GM18499 (cell line): ENCODE measurements around the gene EGFLAM.

ENCODE experiments used
- ATAC-seq: cut with Tn5 transposase; IDR thresholded peaks from one replicate; pipeline ENCODE4 v1.9.1; 2021; ENCODE audit warnings: moderate number of reproducible peaks; ENCODE audit not compliant: insufficient read depth, unreplicated experiment

Gene EGFLAM

DNA sequence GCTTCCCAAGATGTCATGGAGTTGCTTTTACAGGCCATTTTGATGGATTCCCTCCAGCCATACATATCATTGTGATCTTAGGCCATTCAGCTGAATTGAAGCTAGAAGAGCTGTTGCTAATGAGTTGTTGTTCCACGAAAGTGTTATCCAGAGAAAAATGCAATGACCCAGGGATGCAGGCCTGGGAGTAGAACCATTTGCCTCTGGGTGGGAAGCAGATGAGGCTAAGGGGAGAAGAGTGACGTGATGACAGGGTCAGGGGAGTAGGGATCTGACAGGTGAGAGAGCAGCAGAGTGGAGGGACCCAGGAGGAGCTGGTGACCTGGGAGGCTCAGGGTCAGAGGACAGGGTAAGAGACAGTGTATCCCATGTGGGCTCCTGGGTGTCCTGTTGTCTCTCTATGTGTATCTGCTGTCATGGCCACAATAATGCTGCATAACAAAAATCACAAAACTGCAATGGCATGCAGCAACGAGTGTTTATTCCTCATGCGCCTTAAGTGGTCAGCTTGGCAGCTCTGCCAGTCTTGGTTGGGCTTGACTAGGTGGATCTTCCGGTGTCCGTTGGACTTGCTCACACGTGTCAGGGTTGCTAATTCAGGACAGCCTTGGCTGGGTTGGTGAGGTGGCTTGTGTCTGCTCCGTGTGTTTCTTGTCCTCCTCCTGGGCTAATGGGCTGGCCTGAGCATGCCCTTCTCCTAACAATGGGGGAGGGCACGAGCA is 207.5 kb downstream of the EGFLAM start:
- no peak for ATAC-seq

DNA sequence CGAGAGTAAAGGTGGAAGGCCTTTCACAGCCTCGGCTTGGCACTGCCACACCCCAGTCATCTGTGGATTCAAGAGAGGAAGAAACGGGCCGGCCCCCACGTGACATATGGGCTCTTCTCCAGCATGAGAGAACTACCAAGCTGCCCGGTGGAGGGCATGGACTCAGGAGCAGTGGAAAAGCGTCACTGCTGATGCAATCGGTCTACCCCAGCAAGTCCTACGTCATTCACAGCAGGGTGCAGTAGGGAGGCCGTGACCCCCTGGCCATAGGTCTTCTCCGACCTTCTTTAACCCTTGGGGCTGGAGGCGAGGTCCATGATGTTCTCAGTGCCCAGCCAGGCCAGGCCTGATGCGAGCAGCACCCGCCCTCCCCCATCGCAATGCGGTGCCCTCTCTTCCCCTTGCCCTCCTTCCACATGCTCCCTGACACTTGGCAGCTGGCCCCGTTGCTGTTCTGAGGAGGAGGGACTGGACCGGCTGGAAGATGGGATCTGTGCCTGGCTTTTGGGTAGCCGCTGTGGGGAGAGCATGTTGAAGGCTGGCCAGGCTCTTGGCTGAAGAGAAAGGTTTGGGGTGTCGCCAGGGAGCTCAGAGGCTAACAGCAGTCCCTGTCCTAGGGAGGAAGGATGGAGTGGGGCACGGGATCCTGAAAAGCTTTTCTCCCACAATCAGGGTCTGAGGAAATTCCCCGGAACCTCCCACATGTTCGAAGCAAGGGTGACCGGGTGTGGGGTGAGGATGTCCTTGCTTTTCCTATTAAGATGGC is 208.2 kb downstream of the EGFLAM start:
- no peak for ATAC-seq

DNA sequence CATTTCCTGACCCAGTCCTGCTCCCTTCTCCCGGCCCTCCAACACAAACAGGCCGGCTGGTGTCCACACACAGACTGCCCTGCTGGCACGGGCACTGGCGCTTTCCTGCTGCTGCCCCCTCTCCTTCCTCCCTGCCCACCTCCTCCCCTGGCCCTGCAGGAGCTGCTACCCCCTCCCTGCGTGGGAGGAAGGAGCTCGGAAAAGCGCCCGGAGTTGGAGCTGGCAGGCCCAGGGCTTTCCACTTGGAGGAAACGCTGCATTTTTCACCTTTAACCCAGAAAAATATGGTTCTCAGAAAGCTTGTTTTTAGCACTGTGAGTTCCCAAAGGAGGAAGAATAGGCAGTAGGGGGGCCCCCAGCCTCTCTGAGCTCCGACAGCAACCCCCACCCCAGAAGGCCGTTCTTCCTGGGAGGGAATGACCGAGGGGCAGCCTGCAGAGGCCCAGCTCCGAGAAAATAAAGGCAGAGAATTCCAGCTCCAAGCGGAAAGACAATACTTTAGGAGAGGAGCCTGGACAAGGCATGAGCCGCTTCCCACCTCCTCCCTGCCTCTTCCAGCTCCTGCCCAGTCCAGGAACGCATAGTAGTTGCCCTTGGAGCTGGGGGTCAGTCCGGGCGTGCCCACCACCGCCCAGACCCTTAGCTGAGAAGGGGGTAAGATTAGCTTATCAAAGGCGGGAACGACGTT is 209.1 kb downstream of the EGFLAM start:
- ATAC-seq = no peak

DNA sequence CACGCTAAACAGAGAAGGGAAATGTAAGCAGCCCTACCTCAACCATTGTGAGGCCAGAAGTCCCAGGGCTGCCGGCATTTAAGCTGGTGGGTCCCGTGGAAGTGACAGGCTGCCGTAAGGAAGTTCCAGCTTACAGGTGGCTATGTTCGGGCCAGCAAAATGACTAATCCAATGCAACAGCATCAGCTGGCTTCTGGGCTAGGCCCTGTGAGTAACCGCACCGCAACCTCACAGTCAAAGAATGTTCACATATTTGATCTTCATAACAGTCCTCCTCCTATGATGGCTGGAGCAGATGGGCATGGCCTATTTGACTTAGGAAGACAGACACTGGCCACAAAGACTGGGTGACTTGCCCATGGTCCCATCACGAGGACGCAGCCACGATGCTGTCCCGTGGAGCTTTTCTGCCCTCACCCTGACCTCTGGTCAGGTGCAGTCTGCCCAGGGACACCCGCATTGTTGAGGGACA is 209.9 kb downstream of the EGFLAM start:
- no peak for ATAC-seq

DNA sequence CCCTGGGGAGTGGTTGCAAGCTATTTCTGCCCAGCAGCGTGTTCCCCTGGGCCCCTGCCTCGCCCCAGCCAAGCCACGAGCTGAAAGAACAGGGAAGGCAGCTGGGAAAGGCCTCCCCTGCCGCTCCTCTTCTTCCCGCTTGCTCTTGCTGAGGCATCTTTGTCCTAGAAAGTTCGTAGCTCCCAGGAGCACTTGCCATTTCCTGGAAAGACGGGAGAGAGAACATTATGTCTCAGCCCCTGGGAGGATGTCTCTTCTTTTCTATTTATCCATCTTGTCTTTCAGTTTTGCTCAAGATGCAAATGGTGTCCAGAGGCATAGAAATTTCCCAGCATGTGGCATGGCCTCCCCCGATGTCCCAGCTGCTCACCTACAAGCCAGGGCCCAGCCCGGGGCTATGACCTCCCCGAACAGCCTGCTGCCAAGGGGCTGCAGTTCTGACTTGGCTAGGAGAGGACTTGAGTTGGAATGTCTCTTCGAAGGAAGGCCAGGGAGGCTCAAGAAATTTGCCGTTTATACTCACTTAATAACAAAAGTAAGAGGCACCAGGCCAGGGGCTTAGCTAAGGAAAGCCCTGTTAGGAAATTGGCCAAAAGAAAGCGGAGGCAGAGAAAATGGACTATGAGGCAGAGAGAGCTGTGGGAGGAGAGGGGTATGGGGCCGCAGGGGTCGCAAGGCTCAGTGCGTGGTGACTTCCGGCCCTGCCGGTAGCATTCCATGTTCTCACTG is 210.8 kb downstream of the EGFLAM start:
- ATAC-seq = no peak

DNA sequence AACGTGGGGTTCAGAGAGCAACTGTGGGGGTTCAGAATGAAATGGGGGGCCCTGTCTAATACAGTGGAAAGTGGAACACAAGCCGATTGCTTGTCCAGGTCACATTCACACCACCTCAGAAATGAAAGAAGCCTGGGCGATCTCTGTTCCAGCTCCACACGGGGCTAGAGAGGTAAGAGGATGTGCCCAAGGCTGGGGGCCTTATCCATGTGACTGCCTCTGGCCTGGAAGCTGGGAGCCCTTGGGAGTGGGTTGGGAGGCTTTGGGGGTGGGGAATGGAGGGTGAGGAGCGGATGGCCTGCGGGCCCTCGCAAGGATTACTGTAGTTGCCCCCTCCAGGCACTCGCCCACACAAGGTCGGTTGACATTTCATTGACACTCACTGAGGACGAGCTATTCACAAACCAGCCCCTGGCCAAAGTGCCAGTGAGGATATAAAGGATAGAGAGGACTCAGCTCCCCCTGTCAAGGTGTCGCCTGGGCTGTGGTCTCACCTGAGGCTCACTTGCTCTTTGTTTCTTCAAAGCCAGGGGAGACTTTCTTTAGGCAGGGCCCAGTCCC is 211.4 kb downstream of the EGFLAM start:
- ATAC-seq = no peak

DNA sequence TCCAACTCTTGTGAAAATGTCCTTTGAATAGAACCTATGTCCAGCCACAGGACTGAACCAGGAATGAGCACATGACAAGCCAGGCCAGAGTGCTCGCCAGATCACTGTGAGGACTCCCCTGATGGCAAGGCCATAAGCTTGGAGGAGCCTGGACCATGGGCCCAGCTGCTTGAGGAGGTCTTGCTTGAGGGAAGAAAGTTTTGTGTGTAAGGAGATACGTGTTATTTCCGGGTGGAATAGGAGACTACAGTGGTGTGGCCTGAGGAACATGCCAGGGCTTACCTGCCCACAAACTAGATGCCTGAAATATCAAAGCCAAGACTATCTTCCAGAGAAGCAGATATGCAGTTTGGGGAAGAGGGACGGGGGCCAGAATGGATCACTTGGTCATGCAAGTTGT is 213.3 kb downstream of the EGFLAM start:
- ATAC-seq = no peak

DNA sequence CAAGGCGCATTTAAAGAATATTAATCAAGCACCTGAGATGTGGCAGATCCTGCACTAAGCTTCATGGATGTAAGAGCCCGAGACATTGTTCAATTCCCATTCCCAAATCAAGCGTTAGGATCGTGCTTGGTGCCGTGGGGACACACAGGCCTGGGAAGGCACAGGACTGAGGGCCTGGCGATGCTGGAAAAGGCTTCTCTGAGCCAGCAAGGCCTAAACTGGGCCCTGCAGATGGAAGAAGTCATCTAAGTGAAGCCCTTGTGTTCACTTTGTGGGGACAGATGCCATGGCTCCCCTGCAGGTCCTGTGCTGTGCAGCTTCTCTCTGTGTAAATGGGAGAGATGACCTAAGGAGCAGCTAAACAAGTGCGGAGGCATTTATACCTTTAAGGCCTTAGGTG is 214.2 kb downstream of the EGFLAM start:
- no peak for ATAC-seq

DNA sequence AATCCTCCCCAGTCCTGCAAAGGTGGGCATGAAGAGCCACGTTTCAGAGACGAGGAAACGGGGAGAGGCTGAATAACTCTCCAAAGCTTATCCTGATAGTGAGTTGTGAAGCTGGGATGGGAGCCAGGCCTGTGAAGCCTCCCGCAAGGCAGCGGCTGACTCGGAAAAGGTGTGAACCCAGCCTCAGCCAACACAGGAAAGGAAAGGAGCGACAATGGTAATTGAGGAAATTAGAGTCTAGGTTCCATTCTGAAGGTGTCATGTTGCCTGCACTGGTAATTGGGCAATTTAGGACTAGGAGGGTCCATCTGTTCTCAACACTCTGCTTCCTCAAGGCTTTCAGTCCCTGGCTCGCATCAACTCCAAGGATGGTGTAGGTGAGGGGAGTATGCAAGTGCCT is 214.6 kb downstream of the EGFLAM start:
- ATAC-seq = no peak

DNA sequence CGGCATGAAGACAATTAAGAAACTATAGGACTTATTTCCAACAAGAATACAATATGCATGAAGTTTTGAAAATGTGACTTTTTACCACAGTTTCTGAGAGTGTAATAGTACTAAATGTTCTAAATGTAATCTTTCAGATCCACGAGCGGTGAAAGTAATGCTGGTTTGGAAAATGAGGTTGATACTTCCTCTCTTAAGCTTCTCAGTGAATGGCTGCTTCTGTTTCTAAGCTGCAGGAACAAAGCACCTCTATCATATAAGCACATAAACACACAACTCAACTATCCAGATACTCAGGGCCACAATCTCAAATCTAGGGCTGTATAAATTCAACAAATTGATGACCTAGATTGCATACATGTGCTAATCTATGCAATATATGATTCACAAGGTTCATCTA is 219.8 kb downstream of the EGFLAM start:
- ATAC-seq = no peak

DNA sequence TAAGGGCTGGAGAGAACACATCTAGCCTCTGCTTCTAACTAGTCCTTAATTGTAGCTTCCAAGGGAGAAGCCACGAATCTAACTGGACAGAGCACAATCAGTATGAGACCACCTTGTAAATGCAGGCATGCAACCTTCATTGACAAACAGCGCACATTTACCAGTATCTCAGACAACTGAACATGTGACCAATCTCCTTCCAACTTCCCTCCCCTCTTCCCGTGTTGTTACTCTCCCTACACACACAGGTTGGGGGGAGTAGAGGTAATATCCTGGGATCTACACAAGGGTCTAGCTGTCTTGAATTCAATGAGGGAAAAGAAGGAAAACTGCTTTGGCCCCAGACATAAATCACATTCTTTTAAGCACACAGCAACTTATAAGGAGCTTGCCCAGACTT is 220.5 kb downstream of the EGFLAM start:
- ATAC-seq = no peak

DNA sequence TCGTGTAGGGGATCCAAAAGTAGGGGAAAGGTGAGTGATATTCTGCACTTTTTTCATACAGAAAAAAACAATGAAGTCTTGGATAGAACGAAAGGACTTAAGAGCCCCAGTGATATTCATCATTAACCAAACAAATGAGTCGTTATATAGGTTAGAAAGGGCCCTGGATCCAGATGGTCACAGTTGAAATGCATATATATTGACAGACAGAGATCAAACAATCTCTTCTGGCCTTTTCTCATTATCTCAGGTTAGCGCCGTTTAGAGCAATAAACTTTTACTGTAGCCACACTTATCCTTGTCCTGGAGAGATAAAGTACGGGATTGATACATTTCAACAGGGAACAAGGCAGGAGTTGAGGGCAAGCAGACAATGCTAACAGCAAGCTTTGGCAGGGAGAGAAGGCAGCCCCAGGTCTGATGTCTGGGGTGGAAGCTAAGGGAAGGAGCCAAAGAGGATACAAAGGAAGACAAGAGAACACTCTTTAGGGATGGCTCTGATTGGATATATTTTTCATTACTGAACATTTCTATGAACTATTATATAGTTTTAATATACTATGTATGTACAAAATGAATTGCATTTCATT is 221.1 kb downstream of the EGFLAM start:
- ATAC-seq = no peak

DNA sequence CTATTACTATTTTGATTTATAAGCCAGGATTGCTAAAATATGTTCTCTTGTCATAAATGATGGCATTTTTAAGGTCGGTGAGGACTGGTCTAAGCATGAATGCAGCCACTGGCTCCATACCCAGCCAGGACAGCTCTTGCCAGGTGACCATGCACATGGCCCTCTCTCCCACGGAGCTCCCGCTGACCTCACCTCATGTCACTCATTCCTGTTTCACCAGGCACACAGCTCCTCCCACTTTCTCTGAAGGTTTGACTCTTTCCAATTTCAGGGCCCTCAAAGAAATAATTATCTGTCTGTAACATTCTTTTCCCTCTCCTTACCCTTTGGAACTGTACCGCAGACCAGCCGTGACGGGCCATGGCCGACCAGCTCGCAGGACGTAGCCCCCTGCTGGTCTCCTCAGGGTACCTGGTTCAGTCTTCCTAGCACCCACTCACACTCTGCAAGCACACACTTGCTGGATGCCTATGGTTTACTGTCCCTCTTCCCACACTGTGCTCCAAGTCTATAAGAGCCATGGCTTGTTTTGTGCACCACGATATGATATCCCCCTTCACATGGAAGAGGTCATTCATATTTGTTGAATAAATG is 225.5 kb downstream of the EGFLAM start:
- no peak for ATAC-seq

DNA sequence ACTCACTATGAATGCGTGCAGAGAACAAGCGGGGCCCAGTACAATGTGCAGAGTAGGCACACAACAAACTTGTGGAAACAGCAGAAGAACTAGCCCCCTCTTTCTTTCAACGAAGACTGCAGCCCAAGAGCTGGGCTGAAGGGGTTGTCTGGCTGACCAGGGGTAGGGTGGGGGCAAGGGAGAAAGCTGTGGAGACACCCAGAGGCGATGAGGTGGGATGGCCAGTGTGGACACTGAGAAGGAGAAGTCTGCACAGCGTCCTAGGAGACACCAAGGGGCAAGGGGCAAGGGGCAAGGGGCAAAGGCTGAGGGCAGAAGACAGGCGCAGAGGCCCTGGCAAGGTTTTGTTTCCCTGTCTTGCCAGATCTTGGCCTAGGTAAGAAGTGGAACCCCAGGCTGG is 235.8 kb downstream of the EGFLAM start:
- no peak for ATAC-seq

DNA sequence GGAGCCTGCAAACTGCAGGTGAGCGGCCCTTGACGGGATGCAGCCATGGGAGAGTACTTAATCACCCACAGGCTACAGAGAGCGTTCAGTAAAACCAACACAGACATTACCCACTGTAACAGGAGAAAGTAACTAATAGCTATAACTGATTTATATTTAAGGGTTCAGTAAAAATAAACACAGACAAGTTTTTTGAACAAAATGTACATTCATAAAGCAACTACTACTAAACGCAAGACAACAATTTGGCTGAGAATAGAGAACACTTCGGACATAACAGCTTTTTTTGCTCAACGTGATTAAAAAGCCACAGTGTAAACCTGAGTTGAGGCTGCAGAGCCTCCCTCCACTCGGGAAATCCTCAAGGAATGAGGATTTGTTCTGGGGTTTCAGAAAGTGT is 236.4 kb downstream of the EGFLAM start:
- ATAC-seq = no peak

DNA sequence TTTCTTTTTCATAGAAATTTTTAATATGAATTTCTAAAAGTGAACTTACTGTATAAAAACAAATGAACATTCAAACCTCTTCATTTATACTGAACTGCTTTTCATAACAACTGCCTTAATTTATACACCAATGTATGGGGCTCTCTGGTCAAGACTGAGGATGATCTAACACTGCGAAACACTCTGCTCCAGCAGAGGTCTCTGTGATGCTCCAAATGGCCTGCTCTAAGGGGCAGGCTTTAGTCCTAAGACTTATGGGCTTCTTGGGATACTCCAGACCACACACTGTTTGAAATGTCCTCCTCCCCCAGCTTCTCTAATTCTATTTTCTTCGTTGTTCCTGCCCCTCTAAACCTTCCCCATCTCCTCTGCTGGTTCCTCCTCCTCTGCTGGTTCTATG is 239.6 kb downstream of the EGFLAM start:
- no peak for ATAC-seq

DNA sequence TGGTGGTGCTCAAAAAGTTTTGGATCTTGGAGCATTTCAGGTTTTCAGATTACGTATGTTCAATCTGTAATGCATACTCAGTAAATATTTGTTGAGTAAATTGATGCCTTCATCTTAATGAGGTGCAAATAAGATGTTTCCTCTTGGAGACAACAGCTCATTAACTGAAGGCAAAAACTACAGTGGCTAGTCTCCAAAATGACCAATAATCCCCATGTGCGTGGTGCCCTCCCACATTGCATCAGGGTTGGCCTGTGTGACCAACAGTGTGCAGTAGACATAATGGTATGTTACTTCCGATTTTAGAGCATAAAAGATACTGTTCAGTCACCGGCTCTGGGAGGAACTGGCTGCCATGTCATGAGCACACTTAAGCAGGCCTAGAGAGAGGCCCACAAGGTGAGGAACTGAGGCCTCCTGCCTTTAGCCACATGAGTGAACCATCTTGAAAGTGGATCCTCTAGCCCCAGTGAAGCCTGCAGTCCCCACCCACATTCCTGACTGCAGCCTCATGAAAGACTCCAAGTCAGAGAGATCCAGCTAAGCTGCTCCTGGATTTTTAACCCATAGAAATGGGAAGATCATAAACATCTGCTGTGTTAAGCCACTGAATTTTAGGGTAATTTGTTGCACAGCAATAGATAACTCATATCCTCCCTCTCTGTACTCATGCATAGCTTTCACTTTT is 242.4 kb downstream of the EGFLAM start:
- no peak for ATAC-seq

DNA sequence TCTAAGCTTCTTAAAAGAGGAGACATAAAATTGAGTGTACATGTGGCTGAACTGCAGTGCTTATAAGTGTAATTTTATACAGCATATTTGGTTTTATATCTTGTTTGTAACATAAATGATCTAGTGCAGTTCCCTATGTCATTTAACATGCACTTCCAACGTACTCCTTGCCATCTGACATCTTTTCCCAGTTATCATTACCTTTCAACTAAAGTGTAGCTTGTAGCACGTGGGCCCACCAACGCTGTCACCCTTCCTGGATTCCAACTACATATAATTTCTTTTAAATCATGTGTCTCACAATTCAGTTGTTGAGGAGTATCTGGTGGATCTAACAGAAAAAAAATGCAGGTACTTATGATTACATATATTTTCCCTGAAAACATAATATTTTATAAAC is 247.9 kb downstream of the EGFLAM start:
- ATAC-seq = no peak

DNA sequence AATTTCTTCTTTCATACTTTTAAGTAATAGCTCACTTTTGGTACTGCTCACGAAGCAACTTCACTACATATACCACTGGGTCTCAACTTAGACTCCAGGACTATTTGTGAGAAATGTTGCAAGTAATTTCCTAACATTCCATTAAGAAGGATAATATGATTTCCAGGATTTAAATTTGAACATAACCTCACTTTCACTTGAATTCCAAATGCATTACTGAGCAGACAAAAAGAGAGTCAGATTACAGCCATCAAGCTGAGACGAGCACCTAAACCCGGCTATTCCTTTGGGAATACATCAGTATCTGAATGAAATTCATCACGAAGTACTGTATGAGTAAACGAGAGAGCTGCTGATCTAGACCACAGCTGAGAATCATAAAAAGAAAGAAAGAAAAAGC is 250.8 kb downstream of the EGFLAM start:
- ATAC-seq = no peak
